GM18511 (cell line): ENCODE data around the gene THRA.

Experiments used
- ATAC-seq: cut with Tn5 transposase; IDR thresholded peaks from one replicate; pipeline ENCODE4 v1.9.1; 2021; ENCODE audit warnings: mild to moderate bottlenecking, moderate library complexity; ENCODE audit not compliant: unreplicated experiment

The THRA gene

DNA sequence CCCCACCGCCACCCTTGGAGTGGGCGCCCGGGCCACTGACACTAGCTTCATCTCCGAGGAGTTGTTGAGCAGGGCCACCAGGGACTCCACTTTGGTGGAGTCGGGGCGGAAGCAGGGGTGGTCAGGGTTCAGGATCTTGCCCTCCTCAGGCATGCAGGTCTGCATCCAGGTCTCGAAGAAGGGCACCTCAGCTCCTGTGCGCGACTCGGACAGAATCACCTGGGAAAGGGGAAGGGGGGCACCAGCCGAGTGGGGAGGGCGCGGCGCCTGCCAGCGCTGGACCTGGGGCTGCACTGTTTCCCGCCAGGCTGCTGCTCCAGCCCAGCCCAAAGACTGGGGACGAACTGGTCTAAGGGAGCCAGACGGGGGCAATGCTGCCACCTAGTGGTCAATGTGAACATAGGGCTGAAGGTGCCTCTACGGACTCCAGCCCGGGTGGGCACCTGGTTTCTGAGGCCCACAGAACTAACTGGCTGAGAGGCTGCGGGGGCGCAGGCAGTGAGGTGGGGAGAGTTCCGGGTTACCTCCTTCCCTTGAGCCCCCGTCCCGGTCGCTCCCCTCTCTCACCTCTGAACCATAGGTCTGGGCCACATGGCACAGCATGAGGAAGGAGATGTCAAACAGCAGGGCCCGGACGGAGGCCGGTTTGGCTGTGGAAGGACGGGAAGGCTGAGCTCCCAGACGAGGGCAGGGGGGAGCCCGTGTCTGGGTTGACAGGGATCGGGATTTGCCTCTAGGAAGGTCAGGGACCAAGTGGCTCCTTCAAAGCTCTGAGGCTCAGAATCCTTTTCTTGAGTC is 35.8 kb upstream of the THRA start:
- no peak for ATAC-seq

DNA sequence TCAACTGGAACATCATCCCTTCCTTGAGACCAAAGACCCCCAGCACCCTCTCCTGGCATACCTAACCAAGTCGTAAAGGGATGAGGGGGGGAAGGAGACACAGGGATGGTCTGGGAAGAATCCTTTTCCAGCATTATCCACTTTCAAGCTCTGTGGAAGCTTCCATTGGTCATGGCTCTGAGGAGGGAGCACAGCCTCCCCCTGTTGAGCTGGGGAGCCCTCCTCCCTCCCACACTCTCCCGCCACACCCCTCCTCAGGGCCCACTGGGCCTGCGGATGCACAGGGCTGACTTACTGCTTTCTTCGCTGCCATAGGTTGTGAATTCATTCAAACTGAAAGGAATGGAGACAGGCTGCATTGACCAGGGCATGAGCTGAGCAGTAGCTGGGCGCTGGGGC is 35.2 kb upstream of the THRA start:
- ATAC-seq = no peak

DNA sequence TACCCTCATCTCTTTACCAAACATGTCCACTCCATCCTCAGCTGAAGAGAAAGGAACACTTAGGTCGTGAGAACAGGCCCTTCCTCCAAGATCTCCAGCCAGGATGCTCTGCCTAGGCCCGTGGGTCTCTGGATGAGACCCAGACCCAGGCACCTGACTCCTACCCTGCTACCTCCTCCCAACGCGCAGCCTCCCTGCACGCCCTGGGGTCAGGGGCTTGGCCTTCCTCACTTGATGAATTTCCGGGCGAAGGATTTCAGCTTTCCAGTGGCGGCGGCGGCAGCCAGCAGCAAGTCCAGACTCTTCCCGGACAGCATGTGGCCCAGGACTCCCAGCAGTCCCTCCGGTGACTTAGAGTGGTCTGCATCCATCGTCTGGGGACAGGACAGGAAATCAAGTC is 34.2 kb upstream of the THRA start:
- ATAC-seq = no peak

DNA sequence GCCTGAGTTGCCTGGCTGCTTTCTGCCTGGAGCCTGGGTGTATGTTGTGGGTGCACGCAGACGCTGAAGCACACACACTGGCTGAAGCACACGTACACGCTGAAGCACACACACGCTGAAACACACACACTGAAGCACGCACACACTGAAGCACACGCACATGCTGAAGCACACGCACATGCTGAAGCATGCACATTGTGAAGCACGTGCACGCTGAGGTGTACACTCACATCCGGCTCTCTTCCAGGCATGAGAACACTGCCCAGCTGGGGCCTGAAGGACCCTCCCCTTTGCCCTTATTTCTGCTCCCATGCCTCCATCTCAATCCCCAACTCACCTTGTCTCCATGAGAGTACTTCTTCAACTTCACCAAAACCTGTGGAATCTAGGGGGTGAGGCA is 31.1 kb upstream of the THRA start:
- ATAC-seq = no peak

DNA sequence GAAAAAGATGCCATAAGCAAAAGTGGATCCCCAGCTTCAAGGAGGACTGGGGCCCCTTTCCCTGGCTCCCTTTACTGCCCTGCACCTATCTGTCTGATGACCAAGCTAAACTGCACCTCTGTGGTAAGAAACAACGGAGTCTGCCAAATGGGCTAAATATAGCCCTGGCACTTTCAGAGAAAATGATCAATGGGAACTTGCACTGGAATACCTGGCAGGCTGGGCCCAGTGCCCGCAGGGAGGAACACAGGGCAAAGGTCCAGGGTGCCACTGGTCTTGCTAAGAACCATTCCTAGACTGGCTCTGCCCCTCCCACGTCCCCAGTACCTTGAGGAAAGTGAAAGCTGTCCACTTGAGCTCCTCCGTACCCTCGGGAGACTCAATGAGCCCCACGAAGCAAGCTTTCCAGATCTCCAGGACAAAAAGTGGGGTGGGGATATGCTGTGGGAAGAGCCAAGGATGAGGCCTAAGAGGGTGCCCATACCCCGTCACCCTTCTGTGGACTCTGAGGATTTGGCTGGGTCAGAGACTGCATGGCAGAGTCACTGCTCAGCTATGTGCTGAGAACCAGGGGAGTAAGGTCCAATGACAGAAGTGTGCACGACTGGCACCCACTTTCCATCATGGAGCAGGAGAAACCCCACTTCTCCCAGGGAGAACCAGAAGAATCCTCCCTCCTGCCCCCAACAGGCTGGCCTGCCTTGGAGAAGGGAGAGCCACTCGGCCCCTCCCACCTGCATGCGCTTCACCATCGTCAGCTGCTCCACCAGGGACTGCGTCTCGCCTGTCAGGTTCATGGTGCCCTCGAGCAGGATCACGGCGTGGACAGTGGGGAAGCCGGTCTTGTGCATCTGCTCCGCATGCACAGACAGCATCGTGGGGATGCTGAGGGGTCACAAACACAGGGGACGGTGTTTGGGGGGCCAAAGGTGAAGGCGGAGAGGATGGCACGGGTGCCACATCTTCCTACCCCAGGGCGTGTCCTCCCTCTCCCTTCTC is 30.1 kb upstream of the THRA start:
- ATAC-seq = no peak

DNA sequence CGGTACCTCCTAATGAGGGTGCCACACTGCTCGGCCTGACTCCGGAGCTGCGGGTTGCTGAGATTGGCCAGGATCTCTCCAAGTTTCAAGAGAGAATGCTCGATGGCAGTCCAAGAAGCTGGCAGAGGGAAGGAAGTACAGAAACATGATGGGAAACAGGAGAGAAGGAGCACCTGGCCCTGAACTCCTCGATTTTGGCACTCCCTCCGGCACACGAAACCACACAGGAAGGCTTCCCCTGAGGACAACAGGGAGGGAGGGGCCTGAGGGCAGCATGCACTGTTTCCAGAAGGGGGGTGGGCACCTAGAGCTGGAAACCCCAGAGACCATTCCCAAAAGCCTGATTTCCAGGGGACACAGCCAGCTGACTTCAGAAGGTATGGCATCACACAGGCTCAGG is 29.4 kb upstream of the THRA start:
- ATAC-seq = no peak

- no peak for ATAC-seq
Measured at GRCh38 chr17:40034426-40035161, 28.2 kb upstream of the THRA start.

- ATAC-seq = no peak
Measured at GRCh38 chr17:40035162-40035559, 27.6 kb upstream of the THRA start.

DNA sequence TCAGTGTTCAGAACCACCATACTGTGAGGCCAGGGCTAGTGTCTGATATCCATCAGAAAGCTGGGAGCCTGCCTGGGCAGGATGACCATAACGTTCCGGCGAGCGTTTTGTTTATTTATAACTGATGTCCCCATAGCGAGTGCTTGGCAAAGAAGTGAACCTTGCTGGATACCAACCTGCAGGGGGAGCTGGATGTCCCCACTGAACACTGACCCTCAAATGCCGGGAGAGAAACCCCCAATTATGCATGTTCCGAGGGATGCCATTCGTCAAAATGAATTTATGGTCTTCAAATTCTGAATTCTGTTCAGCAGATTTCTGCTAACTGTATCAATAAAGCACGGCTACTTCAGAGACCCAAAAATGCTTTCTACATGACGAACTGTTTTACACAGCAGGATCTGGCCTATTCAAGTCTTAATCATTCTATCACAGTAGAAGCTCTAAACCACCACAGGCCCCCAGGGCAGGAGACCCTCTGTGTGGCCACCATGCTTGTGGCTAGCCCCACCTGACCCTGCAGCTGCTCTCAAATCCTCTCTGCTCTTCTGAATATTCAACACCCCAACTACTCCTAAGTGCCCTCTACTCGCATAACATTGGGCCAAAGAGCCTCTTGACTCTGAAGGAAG is 23.8 kb upstream of the THRA start:
- no peak for ATAC-seq

- no peak for ATAC-seq
Measured at GRCh38 chr17:40041196-40041595, 21.6 kb upstream of the THRA start.

- ATAC-seq = no peak
Measured at GRCh38 chr17:40056379-40057015, 6.3 kb upstream of the THRA start.

- ATAC-seq = no peak
Measured at GRCh38 chr17:40058186-40058784, 4.5 kb upstream of the THRA start.

- ATAC-seq = no peak
Measured at GRCh38 chr17:40058865-40059264, 3.9 kb upstream of the THRA start.

DNA sequence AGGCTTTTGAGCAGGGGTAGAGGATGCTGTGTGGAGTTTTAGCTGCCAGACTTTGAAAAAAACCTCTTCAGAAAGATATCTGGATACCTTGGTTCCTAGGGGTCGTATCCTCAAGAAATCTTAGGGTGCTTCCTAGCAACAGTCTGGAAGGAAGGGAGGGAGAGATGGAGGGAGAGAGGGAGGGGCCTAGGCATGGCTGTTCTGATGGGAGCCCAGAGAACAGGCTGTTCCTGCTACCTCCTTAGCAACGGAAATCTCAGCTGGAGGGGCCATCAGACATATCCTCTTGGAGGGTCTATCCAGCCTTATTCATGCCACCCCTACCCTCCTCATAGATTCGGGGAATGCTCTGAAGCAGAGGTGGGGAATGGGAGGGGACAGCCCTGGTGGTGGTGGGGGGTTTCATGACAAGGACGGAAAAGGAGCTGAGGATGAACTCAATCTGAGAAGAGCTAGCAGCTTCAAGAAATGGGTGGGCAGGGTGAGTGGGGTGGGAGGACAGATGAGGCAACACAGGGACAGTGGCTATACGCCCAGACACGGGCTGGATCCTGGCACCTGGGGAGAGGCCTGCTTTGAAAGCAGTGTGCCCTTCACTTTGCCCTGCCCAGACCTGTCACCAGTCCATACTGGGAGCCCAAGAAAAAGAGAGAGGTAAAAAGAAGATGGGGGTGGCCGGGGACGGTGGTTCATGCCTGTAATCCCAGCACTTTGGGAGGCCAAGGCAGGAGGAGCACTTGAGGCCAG is 2.9 kb upstream of the THRA start:
- ATAC-seq = no peak

- ATAC-seq = no peak
Measured at GRCh38 chr17:40060887-40061608, 1.7 kb upstream of the THRA start.

DNA sequence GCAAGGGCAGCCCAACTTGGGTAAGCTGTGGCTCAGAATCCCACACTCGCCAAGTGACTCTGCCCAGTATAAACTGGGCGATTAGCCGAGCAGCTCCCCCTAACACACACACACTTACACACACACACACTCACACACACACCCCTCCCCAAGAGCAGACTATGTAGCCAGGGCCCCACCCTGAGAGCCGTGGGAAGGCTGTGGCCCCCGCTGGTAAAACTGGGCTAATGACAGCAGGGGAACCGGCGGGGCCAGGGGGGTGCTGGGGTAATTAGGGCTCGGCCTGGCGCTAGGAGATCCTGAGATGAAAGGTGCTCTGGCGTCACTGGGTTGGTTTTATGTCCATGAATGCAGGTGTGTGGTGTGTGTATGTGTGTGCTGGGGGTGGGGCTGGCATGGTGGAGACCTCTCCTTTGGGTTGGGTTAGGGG is 1.1 kb upstream of the THRA start:
- no peak for ATAC-seq

DNA sequence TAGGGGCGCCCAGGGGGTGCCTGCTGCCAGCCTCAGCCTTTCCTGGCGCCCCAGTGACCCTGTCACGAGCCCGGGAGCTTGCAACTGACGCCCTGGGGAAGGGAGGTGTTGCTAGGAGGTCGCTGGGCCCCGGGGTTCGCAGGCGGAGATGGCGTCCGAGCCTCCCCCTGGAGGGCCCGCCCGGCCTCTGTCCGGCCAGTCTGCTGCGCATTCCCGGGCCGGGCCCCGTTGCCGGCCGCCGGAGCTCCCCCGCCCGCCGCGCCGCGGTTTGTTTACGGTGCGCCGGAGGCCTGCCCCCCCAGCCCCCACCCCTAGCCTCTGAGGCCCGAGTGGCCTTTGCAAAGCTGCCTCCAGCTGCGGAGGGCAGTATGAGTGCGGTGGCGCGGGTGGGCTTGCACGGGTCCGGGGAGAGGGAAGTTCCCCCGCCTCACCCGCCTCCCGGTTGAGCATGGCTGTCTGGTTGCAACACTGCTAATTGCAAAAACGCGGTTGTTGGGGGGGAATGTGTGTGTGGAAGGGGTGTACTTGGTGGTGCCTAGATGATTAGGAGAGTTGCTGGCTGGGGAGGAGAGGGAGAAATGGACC is 514 bp downstream of the THRA start:
- ATAC-seq = peak; percentile 24

DNA sequence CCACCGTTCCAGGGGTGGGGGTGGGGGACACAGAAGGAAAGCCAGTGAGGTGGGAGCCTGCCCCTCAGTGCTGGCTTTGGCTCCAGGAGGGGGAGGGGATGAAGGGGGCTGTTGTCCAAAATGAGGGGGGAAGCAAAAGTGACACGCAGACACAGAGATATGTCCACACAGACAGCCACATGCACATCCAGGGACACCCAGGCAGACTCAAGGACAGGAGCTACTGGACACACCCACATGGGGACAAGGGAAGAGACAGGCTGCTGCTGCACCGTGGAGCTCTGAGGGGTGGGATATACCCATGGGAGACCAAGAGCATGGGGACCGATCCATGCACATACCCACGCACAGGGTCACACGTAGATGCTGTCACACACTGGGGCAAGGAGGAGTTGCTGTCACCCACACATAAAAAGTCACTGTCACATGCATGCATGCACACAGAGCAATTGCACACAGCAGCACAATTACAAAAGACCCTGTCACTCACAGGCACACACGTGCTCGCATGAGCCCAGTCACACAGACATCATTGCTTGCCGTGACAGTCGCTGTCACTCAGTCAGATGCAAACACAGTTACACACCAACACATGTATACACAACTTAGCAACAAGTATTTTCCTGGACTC is 1.3 kb downstream of the THRA start:
- ATAC-seq = no peak
